Choroid plexus epithelial cell (primary cell): ENCODE measurements around the gene ZNF407.

ENCODE experiments used
- DNase-seq: peaks from one replicate; pipeline ENCODE4 v3.0.0-alpha.2; 2010; ENCODE audit warnings: low read depth
- H3K4me3 ChIP-seq: 2 replicates; pipeline ENCODE4 v1.5.1; 2011; ENCODE audit warnings: low read depth, mild to moderate bottlenecking, control low read depth, low read length, moderate library complexity
- TF ChIP-seq, protein P1 (sequence below): conservative IDR thresholded peaks from 2 replicates; pipeline ENCODE4 v1.5.1; 2011; ENCODE audit warnings: low read depth, mild to moderate bottlenecking, control low read depth, inconsistent platforms, low read length, moderate library complexity

Gene ZNF407

DNA sequence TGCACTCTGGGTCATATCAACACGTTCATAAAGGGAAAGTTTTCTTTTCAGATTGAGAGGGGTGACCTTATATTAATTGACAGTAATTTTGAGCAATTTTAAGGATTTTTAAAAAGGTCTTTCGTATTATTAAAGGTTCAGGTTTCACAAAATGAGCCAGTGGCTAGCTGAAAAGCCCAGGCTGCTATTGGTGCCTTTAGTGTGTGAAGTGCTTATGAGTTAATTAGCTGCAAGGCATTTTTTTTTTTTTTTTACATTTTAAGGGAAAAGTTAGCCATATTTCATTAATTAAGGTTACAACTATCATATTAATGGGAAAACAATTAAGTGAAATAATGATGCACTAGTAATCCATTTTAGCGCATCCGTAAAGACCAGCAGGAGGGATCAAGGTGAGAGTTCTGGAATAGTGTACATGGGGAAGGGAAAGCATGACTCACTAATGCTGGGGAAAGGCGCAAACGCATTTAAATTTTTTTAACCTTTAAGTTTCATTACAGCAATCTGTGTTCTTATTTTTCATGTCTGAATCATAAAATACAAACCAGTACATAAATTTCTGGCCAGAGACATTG, 200.0 kb downstream of the ZNF407 start:
- TF ChIP-seq, protein P1, sequence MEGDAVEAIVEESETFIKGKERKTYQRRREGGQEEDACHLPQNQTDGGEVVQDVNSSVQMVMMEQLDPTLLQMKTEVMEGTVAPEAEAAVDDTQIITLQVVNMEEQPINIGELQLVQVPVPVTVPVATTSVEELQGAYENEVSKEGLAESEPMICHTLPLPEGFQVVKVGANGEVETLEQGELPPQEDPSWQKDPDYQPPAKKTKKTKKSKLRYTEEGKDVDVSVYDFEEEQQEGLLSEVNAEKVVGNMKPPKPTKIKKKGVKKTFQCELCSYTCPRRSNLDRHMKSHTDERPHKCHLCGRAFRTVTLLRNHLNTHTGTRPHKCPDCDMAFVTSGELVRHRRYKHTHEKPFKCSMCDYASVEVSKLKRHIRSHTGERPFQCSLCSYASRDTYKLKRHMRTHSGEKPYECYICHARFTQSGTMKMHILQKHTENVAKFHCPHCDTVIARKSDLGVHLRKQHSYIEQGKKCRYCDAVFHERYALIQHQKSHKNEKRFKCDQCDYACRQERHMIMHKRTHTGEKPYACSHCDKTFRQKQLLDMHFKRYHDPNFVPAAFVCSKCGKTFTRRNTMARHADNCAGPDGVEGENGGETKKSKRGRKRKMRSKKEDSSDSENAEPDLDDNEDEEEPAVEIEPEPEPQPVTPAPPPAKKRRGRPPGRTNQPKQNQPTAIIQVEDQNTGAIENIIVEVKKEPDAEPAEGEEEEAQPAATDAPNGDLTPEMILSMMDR: no peak
- DNase-seq: no peak
- no peak overlapping the region for H3K4me3 ChIP-seq

DNA sequence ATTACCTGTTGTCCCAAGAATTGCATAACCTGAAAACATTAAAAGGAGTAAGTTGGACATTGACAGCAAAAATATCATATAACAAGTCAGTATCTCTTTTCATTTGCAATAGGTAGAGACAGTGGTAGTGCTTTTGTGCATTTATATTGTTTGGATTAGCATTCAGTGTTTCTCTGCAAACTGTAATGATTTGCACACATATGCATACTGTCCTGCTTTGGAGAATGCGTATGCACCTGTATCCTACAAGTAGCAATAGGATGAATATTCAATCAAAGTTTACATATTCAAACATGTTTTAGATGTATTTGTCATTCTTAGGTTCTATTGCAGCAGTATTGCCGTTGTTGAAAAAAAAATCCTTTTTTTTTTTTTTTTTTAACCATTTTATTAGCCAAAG, 201.9 kb downstream of the ZNF407 start:
- TF ChIP-seq, protein P1: no peak
- H3K4me3 ChIP-seq: no peak overlapping the region
- DNase-seq: no peak

DNA sequence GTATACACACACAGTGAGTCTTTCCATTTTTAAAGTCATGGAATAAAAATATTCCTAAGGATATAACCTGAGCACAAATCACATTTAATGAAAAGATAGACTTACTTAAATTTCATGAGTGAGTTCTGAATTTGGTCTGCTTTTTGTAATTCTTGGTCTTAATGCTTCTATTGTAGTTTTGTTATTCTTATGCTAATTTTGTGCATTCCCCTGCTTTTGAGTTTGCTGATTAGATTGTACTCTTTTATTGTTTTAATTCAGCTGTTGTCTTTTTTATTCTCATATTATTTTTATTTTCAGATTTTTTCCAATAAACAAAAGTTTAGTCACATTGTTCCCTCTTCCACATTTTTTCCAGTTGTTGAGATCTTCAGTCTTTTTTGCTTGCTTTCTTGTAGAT, 202.4 kb downstream of the ZNF407 start:
- TF ChIP-seq, protein P1: no peak
- no peak for DNase-seq
- H3K4me3 ChIP-seq: no peak overlapping the region

DNA sequence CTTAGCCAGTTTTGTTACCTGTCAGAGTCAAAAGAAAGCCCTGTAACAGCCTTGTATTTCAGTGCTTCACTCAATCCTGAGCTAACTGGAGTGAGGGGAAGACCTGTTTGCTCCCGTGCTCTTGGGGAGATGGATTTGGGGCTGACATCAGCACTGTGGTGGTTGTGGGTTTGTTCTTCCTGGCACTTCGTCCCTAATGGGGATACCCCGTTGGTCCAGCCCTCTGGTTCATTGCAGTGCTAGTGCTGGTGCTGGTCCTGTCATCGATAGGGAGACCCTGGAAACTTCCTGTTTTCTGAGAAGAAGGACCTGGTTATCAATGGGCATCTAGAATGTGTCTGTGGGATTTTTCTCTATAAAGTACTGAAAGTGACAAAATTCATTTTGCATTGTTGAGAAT, 205.4 kb downstream of the ZNF407 start:
- H3K4me3 ChIP-seq: no peak overlapping the region
- TF ChIP-seq, protein P1: no peak
- no peak for DNase-seq

DNA sequence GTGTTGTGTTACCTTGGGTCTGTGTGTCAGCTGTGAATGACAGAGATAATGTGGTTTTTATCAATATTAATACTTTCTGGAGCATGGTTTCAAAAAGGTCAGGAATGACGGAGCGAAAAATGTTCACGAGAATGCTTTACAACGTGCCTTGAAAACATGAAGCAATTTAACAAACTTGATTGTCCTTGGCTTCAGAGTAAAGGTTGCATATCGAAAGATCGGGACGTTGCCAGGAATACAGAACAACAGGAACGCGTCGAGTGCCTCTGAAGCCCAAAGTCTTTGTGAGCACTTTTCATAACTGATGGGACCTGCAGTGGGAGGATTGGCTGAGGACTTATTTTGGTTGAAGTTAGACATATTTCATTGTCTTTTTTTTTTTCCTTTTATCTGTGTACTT, 206.1 kb downstream of the ZNF407 start:
- H3K4me3 ChIP-seq: no peak overlapping the region
- no peak for DNase-seq
- TF ChIP-seq, protein P1: no peak

DNA sequence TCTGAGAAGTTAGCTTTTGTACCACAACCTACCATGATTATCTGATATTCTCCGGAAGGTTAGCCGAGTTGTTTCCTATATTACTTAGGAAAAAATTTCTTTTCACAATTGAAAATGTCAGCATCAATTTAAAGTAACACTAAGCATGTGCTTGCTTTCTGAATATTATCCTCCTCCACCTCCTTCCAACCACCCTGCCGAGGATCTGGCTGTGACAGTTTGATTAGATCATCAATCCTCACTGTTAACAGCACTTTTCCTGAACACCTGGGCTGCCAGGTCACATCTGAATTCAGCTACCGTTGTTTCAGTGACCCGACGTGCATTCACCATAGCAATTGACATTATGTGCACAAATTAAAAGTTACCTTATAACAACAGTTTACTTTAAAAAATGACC, 207.0 kb downstream of the ZNF407 start:
- TF ChIP-seq, protein P1: no peak
- H3K4me3 ChIP-seq: no peak overlapping the region
- no peak for DNase-seq

DNA sequence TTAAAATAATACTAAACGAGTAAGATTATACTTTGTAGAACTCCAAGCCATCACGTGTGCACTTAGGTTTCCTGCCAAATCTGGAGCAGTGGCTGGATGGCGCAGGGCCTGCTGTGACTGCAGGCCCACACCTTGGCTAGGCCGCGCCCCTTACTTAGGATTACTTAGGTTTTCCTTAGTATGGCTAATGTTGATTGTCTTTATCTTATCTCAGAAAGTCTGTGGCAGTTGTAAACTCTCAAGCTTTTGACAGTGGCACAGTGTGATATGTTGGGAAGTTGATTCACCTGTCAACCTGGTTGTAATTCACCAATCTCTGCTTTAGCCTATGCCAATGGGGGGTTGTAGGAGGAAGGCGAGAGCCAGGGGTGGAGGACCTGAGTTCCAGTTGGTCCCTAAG, 208.4 kb downstream of the ZNF407 start:
- TF ChIP-seq, protein P1: no peak
- no peak overlapping the region for H3K4me3 ChIP-seq
- no peak for DNase-seq
